ENCODE data around the gene NBR1.

NBR1 gene

GRCh38 chr17:43211123-43211479 lies 40.1 kb downstream of the NBR1 start:
- WGBS: 65% methylated on average over 2 of the region's 2 CpGs
- Histone ChIP-seq H2AK5ac (ENCODE audit: low read length, severe bottlenecking) (peak overlapping the region; percentile 77), H2BK5ac (ENCODE audit: low read depth, low read length, poor library complexity, severe bottlenecking) (no peak overlapping the region), H2BK120ac (ENCODE audit: low read depth, low read length) (peak overlapping the region; percentile 61), H4K8ac (ENCODE audit: low read length) (peak overlapping the region; percentile 80), H3K4me2 (ENCODE audit: low read length, poor library complexity, severe bottlenecking) (peak overlapping the region; percentile 52), H3K18ac (ENCODE audit: low read depth in 1 of 2, low read length in 2 of 2) (peak overlapping the region in 1 of 2 experiments; percentile 30), H3K79me1 (replicated peaks; ENCODE audit: low read length, poor library complexity, severe bottlenecking) (peaks cover 24% of the 10 kb centered on the region), H3K36me3 (ENCODE audit: control insufficient read depth in 1 of 2, insufficient read depth in 2 of 2, low read depth in 1 of 2, low read length in 2 of 2) (peaks cover 27 to 60% of the 10 kb centered on the region in 2 experiments), H3K9me3 (ENCODE audit: control insufficient read depth, low read length) (no peaks in the 10 kb centered on the region), H4K91ac (ENCODE audit: low read length) (no peak overlapping the region), H3K27ac (ENCODE audit: low read length, poor library complexity, severe bottlenecking) (peak overlapping the region; percentile 88), H3K4me1 (ENCODE audit: control insufficient read depth, insufficient read depth, low read depth, low read length) (peaks cover 3% of the 10 kb centered on the region), H2AFZ (ENCODE audit: low read depth, low read length) (no peak overlapping the region), H3K27me3 (ENCODE audit: control insufficient read depth in 1 of 2, insufficient read depth in 1 of 2, low read length in 2 of 2) (no peaks in the 10 kb centered on the region), H2BK12ac (ENCODE audit: low read length in 2 of 2) (no peak overlapping the region), H3K4ac (ENCODE audit: low read depth in 1 of 2, low read length in 2 of 2) (no peak overlapping the region), H3K14ac (ENCODE audit: low read length in 2 of 2) (no peak overlapping the region), H3K4me3 (ENCODE audit: insufficient read depth in 1 of 2, low read depth in 1 of 2, low read length in 2 of 2) (peak overlapping the region in 1 of 2 experiments; percentile 73), H3K9ac (ENCODE audit: low read length) (peak overlapping the region; percentile 94), H3K23ac (ENCODE audit: low read length in 2 of 2) (no peak overlapping the region), H2BK15ac (ENCODE audit: low read depth, poor library complexity, severe bottlenecking) (no peak overlapping the region)
- no peak for DNase-seq

DNA sequence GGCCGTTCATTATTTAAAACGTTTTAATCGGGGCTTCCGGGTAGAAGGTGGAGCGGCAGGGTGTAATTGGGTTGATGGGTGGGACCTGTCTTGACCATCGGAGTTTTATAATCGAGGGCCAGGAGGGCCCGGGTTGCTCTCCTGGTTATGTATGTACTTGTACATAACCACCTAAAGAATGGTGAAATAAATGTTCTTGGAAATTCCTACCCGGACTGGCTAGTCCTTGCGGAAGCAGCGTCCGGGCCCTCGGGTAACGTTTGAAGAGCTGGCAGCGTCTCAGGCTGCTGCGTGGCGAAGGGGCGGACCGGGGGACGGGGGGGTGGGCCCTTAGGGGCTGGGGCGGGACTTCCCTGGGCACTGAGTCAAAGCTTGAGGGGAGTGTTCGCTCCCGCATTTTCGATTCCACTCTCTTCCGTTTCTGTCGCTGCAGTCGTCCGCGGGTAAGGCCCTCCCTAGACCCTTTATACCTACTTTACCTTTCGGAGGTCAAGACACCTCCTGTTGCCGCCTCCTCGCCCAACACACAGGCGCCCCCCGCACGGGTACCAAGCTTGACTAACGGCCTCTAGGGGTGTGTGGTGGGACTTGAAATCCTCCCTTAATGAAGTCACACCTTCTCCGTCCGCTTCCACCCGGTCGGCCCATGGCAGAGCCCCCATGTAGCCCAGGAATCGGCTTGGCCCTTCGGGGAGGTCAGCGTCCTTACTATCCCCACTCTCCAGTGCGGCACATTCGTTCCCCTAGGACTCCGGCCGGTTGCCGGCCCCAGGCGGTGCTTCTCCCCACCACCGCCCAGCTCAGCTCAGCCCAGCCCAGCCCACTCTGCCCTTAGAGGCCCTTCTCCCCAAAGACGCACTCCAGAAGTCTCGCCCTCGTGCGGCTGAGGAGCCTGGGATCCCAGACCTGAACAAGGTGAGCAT lies 40.7 kb downstream of the NBR1 start, which contains the start of gene TMEM106A:
Gene TMEM106A (plus strand): TSS at position 396 of the 923 bp plus-strand sequence. CDS start 1,167 bp downstream, outside the sequence.
- peak within 1 kb of the TSS in 1 of 2 experiments; percentile 92 for H3K14ac ChIP-seq (ENCODE audit: low read length in 2 of 2)

DNA sequence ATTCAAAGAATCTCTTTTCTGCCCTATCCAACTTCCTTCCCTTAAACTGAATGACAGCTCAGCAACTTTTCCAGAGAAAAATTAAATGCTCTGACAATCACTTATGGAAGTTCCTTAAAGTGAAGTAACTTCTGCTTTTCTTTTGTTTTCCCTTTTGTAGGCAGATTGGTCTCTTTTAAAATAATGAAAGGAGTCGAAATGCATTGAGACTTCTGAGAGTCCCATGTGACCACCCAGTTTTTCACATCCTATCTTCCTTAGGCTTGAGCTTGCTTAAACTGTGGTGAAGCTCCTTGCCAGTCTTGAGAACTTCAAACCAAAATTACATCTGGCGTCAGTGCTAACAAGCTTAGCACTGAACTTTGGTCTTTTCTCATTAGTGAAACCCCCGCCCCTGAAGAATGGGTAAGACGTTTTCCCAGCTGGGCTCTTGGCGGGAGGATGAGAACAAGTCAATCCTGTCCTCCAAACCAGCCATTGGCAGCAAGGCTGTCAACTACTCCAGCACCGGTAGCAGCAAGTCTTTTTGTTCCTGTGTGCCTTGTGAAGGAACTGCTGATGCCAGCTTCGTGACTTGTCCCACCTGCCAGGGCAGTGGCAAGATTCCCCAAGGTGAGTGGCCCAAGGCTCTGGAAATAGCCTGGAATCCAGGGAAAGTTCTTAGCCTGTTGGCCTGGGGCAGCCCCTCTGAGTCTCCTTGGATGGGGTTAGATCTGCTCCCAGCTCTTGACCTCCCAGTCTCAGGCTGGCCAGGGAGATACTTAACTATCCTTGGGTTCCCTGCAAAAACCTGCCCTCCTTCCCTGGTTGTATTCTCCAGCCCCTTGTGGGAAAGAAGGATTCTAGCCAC lies 41.9 kb downstream of the NBR1 start:
- DNase-seq: no peak
- Histone ChIP-seq H3K23ac (ENCODE audit: low read length in 2 of 2) (no peak overlapping the region), H3K4me2 (ENCODE audit: low read length, poor library complexity, severe bottlenecking) (peak overlapping the region; percentile 88), H4K91ac (ENCODE audit: low read length) (no peak overlapping the region), H3K9me3 (ENCODE audit: control insufficient read depth, low read length) (no peaks in the 10 kb centered on the region), H2BK5ac (ENCODE audit: low read depth, low read length, poor library complexity, severe bottlenecking) (no peak overlapping the region), H3K79me1 (replicated peaks; ENCODE audit: low read length, poor library complexity, severe bottlenecking) (peaks cover 27% of the 10 kb centered on the region), H3K27me3 (ENCODE audit: control insufficient read depth in 1 of 2, insufficient read depth in 1 of 2, low read length in 2 of 2) (no peaks in the 10 kb centered on the region), H3K4me3 (ENCODE audit: insufficient read depth in 1 of 2, low read depth in 1 of 2, low read length in 2 of 2) (peak overlapping the region in 1 of 2 experiments; percentile 87), H2BK12ac (ENCODE audit: low read length in 2 of 2) (no peak overlapping the region), H2AFZ (ENCODE audit: low read depth, low read length) (no peak overlapping the region), H4K8ac (ENCODE audit: low read length) (no peak overlapping the region), H3K4ac (ENCODE audit: low read depth in 1 of 2, low read length in 2 of 2) (no peak overlapping the region), H3K18ac (ENCODE audit: low read depth in 1 of 2, low read length in 2 of 2) (peak overlapping the region in 1 of 2 experiments; percentile 40), H2AK5ac (ENCODE audit: low read length, severe bottlenecking) (no peak overlapping the region), H2BK15ac (ENCODE audit: low read depth, poor library complexity, severe bottlenecking) (no peak overlapping the region), H3K27ac (ENCODE audit: low read length, poor library complexity, severe bottlenecking) (no peak overlapping the region), H3K14ac (ENCODE audit: low read length in 2 of 2) (no peak overlapping the region), H2BK120ac (ENCODE audit: low read depth, low read length) (no peak overlapping the region), H3K9ac (ENCODE audit: low read length) (peak overlapping the region; percentile 94), H3K36me3 (ENCODE audit: control insufficient read depth in 1 of 2, insufficient read depth in 2 of 2, low read depth in 1 of 2, low read length in 2 of 2) (peaks cover 38 to 63% of the 10 kb centered on the region in 2 experiments), H3K4me1 (ENCODE audit: control insufficient read depth, insufficient read depth, low read depth, low read length) (peaks cover 10% of the 10 kb centered on the region)
- 94% methylated on average over 7 of the region's 7 CpGs for WGBS

More for the DNA sequence above, 40.7 kb downstream of the NBR1 start, which contains the start of gene TMEM106A:
- peak; percentile 91 for DNase-seq
- Histone ChIP-seq H3K9ac (ENCODE audit: low read length) (peak within 1 kb of the TSS; percentile 94), H3K4ac (ENCODE audit: low read depth in 1 of 2, low read length in 2 of 2) (peak within 1 kb of the TSS; percentile 32 to 37), H2BK15ac (ENCODE audit: low read depth, poor library complexity, severe bottlenecking) (peak within 1 kb of the TSS; percentile 26), H3K23ac (ENCODE audit: low read length in 2 of 2) (peak within 1 kb of the TSS in 1 of 2 experiments; percentile 78), H2AK5ac (ENCODE audit: low read length, severe bottlenecking) (peak within 1 kb of the TSS; percentile 77), H4K91ac (ENCODE audit: low read length) (peak within 1 kb of the TSS; percentile 48), H2BK120ac (ENCODE audit: low read depth, low read length) (peak within 1 kb of the TSS; percentile 61), H3K79me1 (replicated peaks; ENCODE audit: low read length, poor library complexity, severe bottlenecking) (peaks cover 27% of the 10 kb centered on the region), H3K9me3 (ENCODE audit: control insufficient read depth, low read length) (no peaks in the 10 kb centered on the region), H3K18ac (ENCODE audit: low read depth in 1 of 2, low read length in 2 of 2) (peak within 1 kb of the TSS; percentile 40 to 87), H3K4me3 (ENCODE audit: insufficient read depth in 1 of 2, low read depth in 1 of 2, low read length in 2 of 2) (peak within 1 kb of the TSS; percentile 56 to 87), H3K36me3 (ENCODE audit: control insufficient read depth in 1 of 2, insufficient read depth in 2 of 2, low read depth in 1 of 2, low read length in 2 of 2) (peaks cover 32 to 63% of the 10 kb centered on the region in 2 experiments), H3K4me2 (ENCODE audit: low read length, poor library complexity, severe bottlenecking) (peak within 1 kb of the TSS; percentile 88), H2AFZ (ENCODE audit: low read depth, low read length) (peak within 1 kb of the TSS; percentile 81), H3K27me3 (ENCODE audit: control insufficient read depth in 1 of 2, insufficient read depth in 1 of 2, low read length in 2 of 2) (no peaks in the 10 kb centered on the region), H3K27ac (ENCODE audit: low read length, poor library complexity, severe bottlenecking) (peak within 1 kb of the TSS; percentile 88), H4K8ac (ENCODE audit: low read length) (peak within 1 kb of the TSS; percentile 80), H3K4me1 (ENCODE audit: control insufficient read depth, insufficient read depth, low read depth, low read length) (peaks cover 8% of the 10 kb centered on the region), H2BK5ac (ENCODE audit: low read depth, low read length, poor library complexity, severe bottlenecking) (no peak within 1 kb of the TSS), H2BK12ac (ENCODE audit: low read length in 2 of 2) (peak within 1 kb of the TSS in 1 of 2 experiments; percentile 18)
- 1% methylated on average over 38 of the region's 54 CpGs for WGBS
